Pancreas (tissue), 10 donors: ENCODE data around the gene CNTNAP5. TPM values are rescaled to one million over a fixed set of nuclear protein-coding genes. Genes with fewer than 3 reads are reported as not detected.

Experiments used
- ATAC-seq, 4 donors: fragments of 200-7000 bp; cut with Tn5 transposase; one replicate each; pipeline versions ENCODE4 v1.8.0 to v1.9.1; 2020; ENCODE audit warnings: mild to moderate bottlenecking in 4 of 4, moderate library complexity in 4 of 4
- DNase-seq, 6 donors: peaks; one replicate each; pipeline ENCODE4 v3.0.0-alpha.2; 2020
- FAIRE-seq: peaks from 2 replicates; lab custom pipeline; 2012; peaks lifted over from hg19 to GRCh38; lab: Jason Lieb, UNC
- H3K27ac ChIP-seq, 4 donors: fragments of 200-600 bp; sonication (generic); 1 replicate in 3 of 4; 2 replicates in 1 of 4; pipeline versions ENCODE4 v1.5.0 to v1.8.0; 2020
- H3K27me3 ChIP-seq, 4 donors: fragments of 200-600 bp; one replicate each; pipeline ENCODE4 v1.8.0; 2021
- H3K36me3 ChIP-seq, 3 donors: fragments of 200-600 bp; sonication (generic) in 1 of 3; one replicate each; pipeline versions ENCODE4 v1.5.0 to v1.8.0; 2020 to 2021
- H3K4me1 ChIP-seq, 3 donors: fragments of 200-600 bp; one replicate each; pipeline ENCODE4 v1.8.0; 2021
- H3K4me3 ChIP-seq, 4 donors: fragments of 200-600 bp; sonication (generic) in 2 of 4; one replicate each; pipeline versions ENCODE4 v1.5.0 to v1.8.0; 2020 to 2021
- H3K9me3 ChIP-seq, 4 donors: fragments of 200-600 bp; one replicate each; pipeline ENCODE4 v1.8.0; 2021
- CTCF ChIP-seq, 4 donors: fragments of 200-600 bp; sonication (generic) in 3 of 4; IDR thresholded peaks; one replicate each; pipeline versions ENCODE4 v1.5.0 to v1.8.0; 2021; ENCODE audit warnings: antibody characterized with exemption in 4 of 4
- WGBS, 2 donors: extraction: QIAGEN DNeasy Blood & Tissue Kit; methylation state at CpG; one replicate each; pipeline ENCODE4 v1.1.7; 2013; 5-methylcytosine and 5-hydroxymethylcytosine counted together
- intact Hi-C, 3 donors: fragments of 100-400 bp; cut with DNase I; formaldehyde crosslinking; loops; one replicate each; pipeline versions ENCODE4 v1.11.1 to v1.14.2; 2022
- polyA plus RNA-seq, 2 donors: library from polyadenylated mRNA; stranded (reverse); fragments of 200-250 nt; gene quantifications; one replicate each; pipeline ENCODE4 v1.2.3, GENCODE V29; 2013
- total RNA-seq, 6 donors: library from RNA; stranded (reverse); fragmentation: NEBNext Ultra II Directional in 4 of 6; extraction: Animal tissue kit (Norgen Biotek cat#: 25700) in 4 of 6; gene quantifications; one replicate each; pipeline versions ENCODE4 v1.2.1 to v1.2.4, GENCODE V29; 2021 to 2023
- donor health status: healthy with polysubstance abuse.
- donor health status: DM: no; HTN: no; CAD: no; lungs with moderate emphysema.
- donor health status: DM: no; HTN: no; CAD: no.
- donor health status: control.
- donor health status: control.
- donor health status: Bipolar disorder and iron deficiency.
- donor health status: DM: yes; HTN: yes; CAD: no.
- donor health status: DM: no; HTN: no; CAD: no.
- donor health status: DM: no; HTN: no; CAD: no.
- donor health status: DM: yes; HTN: yes; CAD: no.

Gene CNTNAP5
- total and polyA plus RNA-seq, 8 donors = 0.05 to 0.43 (median 0.12) TPM

DNA sequence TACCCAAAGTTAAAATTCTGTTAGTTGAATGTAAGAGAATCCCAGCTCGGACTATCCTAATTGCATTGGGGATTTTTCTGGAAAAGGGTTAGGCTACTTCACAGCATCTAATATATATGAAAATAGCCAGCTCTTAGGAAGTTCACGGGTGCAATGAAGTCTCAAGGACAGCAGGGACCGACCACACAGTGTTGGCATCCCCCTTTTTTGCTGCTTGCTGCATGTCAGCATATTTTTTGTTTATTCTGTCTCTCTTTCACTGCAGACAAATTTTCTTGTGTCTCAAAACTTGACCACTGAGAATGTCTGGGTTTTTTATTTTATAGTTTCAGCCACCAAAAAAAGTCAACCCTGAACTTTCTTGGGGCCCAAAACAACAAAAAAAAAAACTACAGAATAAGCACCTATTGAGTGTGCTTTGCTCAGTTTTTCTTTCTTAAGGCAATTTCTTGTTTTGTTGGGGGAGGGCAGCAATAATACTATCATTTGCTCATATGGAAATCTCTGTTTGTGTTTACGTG is 535.6 kb downstream of the CNTNAP5 start:
- TF ChIP-seq CTCF (IDR thresholded peaks at IDR 0.05) = no peak
- Histone ChIP-seq H3K27ac (no peak overlapping the region), H3K36me3 (no peaks in the 10 kb centered on the region), H3K27me3 (no peaks in the 10 kb centered on the region), H3K4me1 (no peaks in the 10 kb centered on the region), H3K9me3 (no peaks in the 10 kb centered on the region), H3K4me3 (no peak overlapping the region)
- FAIRE-seq (no peak), ATAC-seq (no peak), DNase-seq (no peak)
- intact Hi-C loops = no loop called here
- 42 to 58% methylated on average over 4 of the region's 4 CpGs for WGBS, 2 donors

DNA sequence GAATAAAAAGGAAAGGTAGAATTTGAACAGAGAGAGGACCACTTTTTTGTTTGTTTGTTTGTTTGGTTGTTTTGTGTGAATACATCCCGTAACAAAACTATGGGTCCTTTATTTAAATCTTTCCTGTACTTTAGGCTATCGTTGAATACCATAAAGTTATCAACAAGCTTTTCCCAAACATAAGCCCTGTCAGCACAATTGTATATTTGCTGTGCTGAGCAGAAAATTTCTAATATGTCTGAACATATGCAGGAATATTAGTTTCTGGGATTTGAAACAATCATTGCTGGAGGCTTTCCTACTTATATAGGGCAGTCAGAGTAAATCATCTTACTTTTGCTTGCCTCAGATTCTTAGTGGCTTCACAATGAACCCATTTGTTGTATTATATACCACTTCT is 536.4 kb downstream of the CNTNAP5 start:
- Histone ChIP-seq H3K4me3 (no peak overlapping the region), H3K27ac (no peak overlapping the region), H3K4me1 (no peaks in the 10 kb centered on the region), H3K36me3 (no peaks in the 10 kb centered on the region), H3K27me3 (no peaks in the 10 kb centered on the region), H3K9me3 (no peaks in the 10 kb centered on the region)
- intact Hi-C loops = no loop called here
- DNase-seq = no peak
- no peak for FAIRE-seq
- TF ChIP-seq CTCF (IDR thresholded peaks at IDR 0.05) = no peak
- 58 to 74% methylated on average over 2 of the region's 2 CpGs for WGBS, 2 donors
- no peak for ATAC-seq

DNA sequence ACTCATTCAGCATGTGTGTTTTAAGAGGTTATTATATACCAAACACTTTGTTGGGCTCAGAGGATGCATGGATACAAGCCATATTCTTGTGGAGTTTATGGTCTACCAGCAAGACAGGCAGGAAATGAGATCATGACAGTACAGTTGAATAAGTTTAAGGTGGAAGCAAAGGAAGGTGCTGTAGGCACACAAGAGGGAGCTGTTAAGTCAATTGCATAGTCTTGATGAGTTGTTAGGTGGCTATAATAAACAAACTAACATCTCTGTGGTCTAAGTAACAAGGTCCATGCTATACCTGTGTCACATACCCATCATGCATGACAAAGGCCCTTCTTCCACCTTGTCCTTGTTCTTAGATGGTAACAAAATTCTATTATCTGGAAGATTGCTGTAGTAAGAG is 538.3 kb downstream of the CNTNAP5 start:
- H3K9me3 ChIP-seq = no peaks in the 10 kb centered on the region
- TF ChIP-seq CTCF (IDR thresholded peaks at IDR 0.05) = no peak
- no peaks in the 10 kb centered on the region for H3K27me3 ChIP-seq
- H3K4me1 ChIP-seq = no peaks in the 10 kb centered on the region
- H3K27ac ChIP-seq = no peak overlapping the region
- intact Hi-C loops = no loop called here
- DNase-seq (no peak), FAIRE-seq (no peak), ATAC-seq (no peak)
- H3K36me3 ChIP-seq = no peaks in the 10 kb centered on the region
- no peak overlapping the region for H3K4me3 ChIP-seq

- Histone ChIP-seq H3K9me3 (no peaks in the 10 kb centered on the region), H3K4me3 (no peak overlapping the region), H3K27me3 (no peaks in the 10 kb centered on the region), H3K27ac (no peak overlapping the region), H3K4me1 (no peaks in the 10 kb centered on the region), H3K36me3 (no peaks in the 10 kb centered on the region)
- no peak for FAIRE-seq
- intact Hi-C loops = no loop called here
- peak in 3 of 6 donors; percentile 7 to 25 (median 17) for DNase-seq
- ATAC-seq = peak in 3 of 4 donors; percentile 36 to 80 (median 63)
- no peak for TF ChIP-seq CTCF (IDR thresholded peaks at IDR 0.05)
Observed at GRCh38 chr2:124566518-124566970, 541.5 kb downstream of the CNTNAP5 start.

DNA sequence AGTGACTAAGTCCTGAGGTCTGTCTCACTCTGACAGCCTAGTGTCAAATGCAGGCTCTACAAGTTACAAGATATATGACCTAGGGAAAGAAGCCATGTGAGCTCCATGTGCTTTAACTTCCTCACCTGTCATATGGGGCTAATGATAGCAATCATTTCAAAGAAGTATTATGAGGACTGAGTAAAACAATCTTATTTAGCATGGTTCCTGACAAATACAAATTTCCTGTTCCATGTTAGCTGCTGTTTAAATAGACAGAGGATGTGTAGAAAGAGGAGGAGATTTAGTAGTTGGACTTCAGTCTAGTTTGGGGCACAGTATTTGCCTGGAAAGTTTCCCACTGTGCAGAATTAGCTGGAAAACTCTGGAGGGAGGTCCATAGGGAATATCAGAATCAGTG is 545.8 kb downstream of the CNTNAP5 start:
- FAIRE-seq (no peak), ATAC-seq (no peak), DNase-seq (no peak)
- no peak for TF ChIP-seq CTCF (IDR thresholded peaks at IDR 0.05)
- intact Hi-C loops = no loop called here
- H3K9me3 ChIP-seq = no peaks in the 10 kb centered on the region
- no peaks in the 10 kb centered on the region for H3K4me1 ChIP-seq
- no peak overlapping the region for H3K27ac ChIP-seq
- H3K27me3 ChIP-seq = no peaks in the 10 kb centered on the region
- no peak overlapping the region for H3K4me3 ChIP-seq
- H3K36me3 ChIP-seq = no peaks in the 10 kb centered on the region
